HG02970 (cell line): ENCODE measurements around the gene PDIA6.

Experiments
- ATAC-seq: cut with Tn5 transposase; IDR thresholded peaks from one replicate; pipeline ENCODE4 v1.9.1; 2021; ENCODE audit warnings: mild to moderate bottlenecking, moderate library complexity, moderate number of reproducible peaks; ENCODE audit not compliant: unreplicated experiment, low FRiP score

PDIA6 gene, protein sequence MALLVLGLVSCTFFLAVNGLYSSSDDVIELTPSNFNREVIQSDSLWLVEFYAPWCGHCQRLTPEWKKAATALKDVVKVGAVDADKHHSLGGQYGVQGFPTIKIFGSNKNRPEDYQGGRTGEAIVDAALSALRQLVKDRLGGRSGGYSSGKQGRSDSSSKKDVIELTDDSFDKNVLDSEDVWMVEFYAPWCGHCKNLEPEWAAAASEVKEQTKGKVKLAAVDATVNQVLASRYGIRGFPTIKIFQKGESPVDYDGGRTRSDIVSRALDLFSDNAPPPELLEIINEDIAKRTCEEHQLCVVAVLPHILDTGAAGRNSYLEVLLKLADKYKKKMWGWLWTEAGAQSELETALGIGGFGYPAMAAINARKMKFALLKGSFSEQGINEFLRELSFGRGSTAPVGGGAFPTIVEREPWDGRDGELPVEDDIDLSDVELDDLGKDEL

DNA sequence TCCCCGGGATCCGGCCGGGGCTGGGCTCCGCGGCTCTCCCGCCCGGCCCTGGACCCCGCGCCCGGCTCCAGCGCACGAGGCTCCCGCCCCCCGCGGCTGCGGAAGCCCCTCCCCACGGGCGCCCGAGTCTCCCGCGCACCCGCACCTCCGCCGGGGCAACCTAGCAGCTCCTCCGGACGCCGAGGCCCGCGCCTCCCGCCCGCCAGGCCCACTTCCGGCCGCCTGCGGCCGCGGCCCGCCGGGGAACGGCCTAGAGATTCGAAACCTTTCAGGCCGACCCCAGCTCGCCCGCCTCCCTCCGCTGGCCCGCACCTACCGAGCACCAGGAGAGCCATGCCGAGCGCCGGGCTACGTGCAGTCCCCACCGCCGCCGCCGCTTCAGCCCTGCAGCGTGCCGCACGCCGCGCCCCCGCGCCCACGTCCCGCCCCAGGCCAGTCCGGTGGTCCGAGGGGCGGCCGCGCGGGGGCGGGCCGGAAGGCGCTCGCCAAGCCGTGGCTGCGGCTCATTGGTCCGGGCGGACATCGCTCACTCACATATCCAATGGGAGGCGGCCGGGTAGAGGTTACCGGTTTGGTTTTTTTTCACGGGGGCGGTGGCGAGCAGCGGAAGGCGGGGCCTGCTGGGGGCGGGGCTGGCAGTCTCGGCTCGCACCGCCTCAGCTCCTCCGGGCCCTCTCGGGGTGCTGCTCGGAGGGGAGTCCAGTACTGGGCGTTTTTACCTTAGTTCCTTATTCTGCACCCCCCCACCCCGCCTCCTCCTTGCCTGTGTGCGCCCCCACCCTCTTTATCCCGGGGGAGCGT lies at the start of gene PDIA6:
TSS of gene PDIA6 (minus strand) at position 424 of the 801 bp plus-strand sequence. CDS start at position 335, 89 bp downstream.
- peak; percentile 92 for ATAC-seq

DNA sequence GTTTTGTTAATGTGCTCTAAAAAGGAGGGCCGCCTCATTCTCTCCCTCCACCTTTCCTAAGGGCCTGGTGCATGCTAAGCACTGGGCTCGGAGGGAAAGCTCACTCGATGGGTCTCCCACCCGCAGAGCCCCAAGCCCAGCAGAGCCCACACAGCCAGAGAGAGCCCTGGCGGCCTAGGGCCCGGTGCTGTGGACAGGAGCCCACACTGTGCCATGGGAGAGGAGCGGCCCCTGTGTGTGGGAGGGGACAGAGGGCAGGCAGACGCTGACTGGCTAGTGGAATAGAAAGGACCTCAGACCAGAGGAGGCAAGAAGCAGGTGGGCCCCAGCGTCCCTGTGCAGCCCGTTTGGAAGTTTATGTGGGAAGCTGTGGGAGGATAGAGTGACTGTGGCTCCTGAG lies 49.7 kb upstream of the PDIA6 start:
- ATAC-seq, result no peak

DNA sequence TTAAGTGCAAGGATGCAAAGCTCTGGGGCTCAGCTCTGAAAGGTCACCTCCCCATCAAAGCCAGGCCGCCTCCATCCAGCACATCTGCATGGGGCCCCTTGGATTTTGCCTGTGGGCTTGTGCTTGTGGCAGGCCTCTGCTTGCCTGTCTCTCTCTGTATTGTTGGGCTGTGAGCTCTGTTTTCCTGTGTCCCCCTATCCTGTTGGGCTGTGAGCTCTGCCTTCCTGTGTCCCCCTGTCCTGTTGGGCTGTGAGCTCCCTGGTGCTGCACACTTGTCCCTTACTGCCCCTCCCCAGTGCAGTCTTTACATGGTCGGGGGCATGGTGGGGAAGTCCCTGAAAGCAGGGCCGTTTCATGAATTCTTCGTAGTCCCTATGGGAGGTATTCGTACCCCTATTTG lies 49.2 kb upstream of the PDIA6 start:
- ATAC-seq, result no peak

DNA sequence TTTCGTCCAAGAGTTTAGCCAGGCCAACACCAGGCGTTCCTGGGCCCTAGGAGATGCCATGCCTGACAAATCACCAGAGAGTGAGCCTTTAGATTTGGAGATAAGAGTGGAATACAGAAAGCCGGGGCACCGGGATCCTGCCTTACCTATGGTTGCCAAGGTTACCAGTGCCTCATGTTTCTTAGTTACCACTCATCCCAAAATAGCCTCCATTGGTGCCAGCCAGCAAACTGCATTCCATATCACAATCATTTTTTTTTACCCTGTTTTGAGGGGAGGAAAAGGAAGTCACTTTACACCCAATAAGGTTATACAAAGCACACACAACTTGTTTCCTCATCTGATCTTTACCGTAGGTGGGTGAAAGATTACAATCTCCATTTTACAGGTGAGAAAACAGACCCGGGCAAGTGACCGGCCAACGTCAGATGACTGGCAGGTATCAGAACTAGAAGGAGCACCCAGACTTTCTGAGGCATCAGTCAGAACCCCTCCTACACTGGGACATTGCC lies 48.3 kb upstream of the PDIA6 start:
- ATAC-seq, result no peak

DNA sequence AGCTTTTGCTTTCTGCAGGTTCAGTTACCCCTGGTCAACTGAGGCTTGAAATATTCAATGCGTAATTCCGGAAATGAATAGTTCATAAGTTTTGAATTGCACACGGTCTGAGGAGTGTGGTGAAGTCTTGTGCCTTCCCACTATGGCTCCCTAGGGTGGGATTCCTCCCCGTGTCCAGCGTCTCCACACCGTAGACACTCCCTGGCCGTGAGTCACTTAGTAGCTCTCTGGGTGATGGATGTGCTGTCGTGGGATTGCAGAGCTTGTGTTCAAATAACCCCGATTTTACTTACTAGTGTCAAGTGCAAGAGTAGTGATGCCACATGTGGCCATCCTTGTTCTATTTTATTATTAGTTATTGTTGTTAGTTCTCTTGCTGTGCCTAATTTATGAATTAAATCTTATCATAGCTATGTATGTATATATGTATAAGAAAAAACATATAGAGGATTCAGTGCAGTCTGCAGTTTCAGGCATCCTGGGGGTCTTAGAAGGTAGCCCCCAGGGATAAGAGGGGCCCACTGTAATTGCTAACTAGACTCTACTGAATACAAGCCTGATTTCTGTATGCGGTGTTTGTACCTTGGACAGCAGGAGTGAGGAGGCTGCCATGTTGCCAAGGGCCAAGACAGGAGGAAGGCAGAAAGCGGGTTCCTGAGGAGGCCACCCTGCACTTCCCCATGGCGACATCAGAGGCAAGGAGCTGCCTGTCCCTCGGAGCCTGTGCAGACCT lies 47.7 kb upstream of the PDIA6 start:
- ATAC-seq, result no peak

DNA sequence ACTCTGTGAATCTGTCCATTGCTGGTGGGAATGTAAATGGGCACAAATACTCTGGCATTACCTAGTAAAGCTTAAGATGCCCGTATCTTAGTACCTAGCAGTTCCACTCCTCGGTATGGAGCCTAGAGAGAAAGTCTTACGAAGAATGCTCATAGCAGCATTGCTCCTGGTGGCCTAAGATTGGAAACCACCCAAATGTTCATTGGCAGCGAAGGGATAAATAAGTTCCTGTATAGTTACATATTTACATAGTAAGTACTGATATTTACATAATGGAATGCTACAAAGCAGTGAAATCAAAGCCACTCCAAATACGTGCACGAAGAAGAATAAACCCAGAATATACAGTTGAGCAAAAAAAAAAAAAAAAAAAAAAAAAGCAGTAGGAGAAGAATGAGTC lies 46.7 kb upstream of the PDIA6 start:
- no peak for ATAC-seq

DNA sequence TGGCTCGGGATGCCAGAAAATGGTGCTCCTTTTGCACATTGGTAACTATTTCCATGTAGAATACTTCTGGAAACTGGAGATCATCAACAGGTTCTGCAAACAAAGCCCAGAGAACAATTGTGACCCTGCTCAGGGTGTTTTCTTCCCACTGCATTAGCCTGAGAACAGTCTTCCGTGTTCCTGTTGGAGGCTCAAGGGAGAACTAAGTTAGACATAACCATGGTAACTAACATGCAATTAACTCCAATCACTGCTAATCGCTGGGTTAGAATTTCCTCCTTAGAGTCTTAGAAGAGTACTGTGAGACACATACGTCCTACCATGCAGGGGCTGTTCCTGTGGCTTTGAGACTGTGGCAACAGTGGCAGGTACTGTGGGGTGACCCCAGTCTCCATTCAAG lies 36.0 kb upstream of the PDIA6 start:
- ATAC-seq, result no peak

DNA sequence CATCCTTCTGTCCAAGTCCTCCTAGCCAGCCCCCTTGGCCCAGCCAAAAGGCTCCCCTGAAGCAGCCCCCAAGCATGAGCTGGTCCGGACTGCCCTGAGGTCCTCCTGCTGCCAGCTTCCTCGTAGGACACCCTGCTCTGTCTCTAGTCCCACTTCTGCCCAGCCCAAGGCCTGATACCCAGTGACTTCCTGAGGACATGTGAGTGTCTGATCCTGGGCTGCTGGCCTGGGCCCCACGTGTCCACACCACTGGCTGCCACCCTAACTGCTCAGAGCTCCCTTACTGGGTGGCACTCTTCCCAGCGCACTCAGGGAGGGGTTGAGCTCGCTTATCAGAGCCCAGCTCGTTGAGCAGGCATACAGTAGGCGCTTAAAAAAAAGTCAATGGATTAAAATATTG lies 34.4 kb upstream of the PDIA6 start:
- no peak for ATAC-seq

DNA sequence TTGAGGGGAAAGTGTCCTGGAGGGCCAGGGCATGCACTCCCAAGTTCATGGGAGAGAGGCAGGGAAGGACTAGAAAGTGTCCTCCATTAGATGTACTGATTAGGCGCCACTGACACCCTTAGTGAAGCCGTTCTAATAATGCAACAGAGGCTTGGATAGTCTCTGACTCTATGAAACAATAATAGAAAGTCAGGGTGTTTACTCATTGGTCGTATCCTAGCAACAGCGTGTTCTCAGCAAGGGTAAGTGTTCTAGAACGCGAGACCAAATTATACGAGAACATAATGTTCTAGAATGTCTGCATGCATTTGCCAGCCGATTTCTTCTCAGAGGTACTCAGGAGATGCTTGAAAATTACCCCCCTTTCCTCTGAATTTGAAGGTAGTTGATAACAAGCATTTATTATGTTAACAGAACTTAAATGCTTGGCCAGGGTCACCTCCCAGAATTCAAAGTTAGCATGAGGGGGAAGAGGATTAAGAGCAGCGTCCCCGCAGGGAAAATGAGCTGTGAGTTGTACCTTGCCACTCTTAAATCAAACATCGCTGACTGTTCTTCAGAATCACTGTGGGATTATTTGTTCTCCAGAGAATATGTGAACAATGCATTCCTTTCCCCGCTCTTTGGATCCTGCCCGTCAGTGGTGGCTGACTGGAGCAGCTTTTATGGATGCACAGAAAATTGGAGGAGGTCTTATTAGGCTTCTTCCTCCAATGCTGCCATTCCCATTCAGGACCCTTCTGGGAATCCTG lies 33.7 kb upstream of the PDIA6 start:
- ATAC-seq, result no peak

DNA sequence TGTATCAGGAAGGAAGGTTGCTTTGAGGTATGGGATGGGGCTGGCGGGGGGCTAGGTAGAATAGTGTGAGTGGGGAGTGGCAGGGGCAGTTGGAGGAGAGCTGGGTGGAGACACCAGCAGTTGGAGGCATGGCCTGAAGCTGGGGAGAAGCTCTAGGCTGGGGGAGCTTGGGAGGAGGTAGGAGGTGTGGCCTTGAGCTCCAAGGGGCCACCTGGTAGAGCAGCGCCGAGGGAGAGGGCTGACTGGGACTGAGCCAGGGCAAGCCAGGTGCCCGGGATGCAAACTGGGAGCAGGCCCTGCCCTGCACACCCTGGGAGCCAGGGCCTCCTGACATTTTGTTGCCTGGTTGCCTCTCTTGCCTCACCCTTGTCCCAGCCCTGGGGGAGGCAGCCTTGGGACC lies 33.1 kb upstream of the PDIA6 start:
- no peak for ATAC-seq

DNA sequence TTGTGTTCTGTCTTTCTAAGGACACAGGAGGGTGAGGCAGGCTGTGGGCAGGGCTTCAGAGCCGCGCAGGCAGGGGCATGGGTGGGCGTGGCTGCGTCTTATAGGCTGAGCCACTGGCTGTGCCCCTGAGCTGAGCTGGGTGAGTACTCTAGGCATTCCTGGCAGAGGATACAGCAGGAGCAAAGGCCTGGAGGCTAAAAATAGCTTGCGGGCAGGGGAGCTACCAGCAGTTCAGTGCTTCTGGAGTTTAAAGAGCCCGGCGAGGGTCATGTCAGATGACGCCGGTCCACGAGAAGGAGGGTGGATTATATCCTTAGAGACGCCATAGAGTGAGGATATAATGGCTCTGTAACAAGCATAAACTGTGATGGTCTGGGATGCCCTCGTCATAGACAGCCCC lies 31.5 kb upstream of the PDIA6 start:
- ATAC-seq, result no peak

DNA sequence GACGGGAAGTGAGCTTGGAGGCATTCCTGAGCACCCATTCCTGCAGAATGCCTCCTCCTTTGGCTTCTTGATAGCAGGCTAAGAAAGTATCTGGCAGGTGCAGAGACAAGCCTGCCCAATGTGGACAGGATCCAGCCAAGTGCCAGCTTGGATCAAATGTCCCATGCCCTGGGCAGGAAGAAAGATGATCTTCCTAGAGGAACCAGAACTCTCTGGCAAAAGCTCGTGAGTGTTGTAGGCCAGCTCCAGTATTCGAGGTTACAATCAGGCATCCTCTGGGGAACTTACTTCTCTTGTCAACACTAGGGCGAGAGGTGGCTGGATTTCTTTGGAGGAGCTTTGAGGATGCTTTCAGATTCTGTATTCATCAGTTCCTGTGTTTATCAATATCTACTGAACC lies 29.9 kb upstream of the PDIA6 start:
- ATAC-seq, result no peak

DNA sequence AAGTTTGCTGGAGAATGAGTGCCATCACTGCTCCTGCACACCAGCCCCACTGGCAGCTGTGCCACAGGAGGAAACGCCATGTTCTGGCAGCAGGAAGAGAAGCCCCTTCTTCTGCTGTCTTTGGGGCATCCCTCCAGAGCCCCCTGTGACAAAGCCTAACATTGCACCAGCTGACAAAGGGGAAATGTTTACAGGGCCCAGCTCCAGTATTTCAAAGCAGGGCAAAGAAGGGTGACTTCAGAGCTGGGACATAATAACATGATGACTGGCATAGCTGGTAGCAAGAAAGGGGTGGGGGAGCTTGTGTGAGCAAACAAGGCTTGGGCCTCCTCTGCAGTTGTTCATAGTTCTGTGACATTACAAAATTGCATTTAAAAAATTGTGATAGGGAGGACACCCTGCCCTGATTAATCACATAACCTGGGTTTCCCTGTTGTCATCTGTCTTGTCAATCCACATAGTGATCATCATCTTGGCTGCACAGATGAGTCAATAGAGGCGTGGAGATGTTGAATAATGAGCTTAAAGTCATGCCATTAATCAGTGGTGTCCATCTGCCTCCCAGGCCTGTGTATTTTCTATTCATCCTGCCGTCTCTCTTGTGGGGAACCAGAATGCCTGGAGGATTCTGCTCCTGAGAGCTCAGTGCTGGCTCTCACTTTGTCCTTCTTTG lies 29.1 kb upstream of the PDIA6 start:
- no peak for ATAC-seq

DNA sequence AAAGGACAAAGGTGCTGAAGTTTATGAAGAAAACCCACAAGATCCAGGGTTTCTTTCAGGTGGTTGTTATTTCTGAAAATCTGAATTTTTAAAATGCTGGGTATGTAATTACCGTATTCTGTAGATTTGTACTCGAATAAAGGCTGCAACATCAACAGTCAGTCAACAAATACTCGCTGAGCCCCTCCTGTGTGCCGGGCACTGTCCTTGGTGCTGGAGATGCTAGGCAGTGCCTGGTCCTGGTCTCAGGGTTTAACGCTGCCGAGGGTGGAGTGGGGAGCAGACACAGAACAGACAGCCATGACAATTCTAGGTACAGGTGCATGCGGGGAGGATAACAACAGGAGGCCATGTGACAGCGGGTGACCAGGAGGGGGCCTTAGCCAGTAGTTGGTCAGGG lies 27.2 kb upstream of the PDIA6 start:
- no peak for ATAC-seq

DNA sequence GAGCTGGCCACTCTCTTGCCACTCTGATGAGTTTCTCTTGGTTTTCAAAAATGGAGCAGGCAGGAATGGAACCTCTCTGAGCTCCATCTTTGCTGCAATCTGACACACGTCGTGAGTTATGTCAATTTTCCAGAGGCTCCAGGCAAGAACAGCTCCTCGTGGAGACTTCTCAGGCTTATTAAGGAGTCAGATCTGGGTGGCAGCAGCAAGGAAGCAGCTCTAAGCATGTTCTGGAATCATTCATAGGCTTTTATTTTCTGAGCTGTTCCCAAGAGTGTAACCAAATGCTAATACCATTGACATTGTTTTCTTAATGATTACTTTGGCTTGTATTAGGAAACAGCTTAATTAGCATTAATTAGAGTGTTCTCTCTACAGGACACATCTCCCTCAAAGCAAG lies 26.1 kb upstream of the PDIA6 start:
- ATAC-seq, result no peak

DNA sequence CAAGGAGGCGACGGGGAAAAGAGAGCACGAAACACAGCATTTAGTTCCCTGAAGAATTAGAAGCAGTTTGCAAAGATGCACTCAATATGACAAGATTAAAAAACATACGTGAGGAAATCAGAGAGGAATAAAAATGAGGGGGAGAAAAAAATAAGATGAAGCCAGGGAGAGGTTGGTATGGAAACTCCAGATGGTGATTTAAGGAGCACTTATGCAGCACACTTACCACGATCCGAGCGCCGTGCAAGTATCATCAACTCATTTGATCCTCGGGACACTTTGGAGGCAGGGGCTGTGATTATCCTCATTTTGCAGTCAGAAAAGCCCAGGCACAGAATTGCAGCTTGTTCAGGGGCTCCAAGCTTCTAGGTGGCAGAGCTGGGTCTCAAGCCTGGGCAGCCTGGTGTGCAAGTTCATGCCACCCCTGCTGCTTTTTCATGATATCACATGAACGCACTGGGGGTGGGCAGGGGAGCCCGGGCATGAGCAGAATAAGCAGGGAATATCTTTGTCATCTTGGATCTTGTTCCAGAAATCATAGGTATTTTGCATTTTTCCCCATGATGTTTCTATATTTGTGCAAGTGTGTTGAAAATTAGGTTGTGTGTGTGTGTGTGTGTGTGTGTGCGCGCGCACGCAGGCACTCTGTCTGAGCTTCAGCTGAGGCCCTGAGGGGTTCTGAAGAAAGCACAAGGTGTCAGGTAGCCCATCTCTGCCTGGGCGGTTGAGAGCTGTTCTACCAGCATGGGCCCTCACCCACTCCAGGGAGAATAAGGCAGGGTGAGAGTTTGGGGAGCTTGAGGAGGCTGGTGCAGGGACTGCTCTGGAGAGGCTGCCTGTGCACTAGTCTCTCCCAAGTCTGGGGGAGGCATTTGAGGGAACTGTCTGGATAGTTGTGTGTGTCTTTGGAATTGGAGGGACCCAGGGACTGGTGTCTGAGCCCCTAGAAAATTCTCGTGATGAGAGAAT lies 25.0 kb upstream of the PDIA6 start:
- no peak for ATAC-seq

DNA sequence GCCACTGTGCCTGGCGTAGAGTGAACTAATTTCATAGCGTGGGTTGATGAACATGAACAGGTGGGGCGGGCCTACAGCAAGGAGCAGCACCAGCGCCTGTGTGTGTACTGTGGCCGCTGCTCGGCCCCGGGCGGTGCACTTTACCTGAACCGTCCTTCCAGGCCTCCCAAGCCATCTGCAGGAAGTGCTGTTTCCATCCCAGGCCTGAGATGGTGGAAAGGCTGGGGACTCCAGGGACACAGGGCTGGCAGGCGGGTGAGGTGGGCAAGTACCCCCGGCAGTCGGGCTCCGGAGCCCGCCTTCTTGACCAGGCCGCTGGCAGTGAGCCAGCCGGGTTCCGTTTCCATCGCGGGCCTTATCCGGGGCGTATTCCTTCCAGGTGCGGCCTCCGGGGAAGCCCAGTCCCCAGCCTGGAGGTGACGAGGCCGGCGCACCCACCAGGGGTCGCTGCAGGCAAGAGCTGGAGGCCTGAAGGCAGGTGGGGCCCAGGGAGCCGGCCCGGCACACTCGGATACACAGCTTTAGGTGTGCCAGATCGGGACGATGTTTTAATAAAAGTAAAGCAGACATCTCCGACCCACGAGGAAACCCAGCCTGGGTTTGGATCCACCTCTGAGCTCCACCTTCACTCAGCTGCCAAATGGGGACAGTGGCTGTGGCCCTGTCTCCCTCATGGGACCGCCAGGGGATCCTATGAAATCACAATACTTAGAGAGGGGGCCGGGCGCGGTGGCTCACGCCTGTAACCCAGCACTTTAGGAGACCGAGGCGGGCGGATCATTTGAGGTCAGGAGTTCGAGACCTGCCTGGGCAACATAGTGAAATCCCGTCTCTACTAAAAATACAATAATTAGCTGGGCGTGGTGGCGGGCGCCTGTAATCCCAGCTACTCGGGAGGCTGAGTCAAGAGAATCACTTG lies 22.7 kb upstream of the PDIA6 start:
- ATAC-seq, result peak; percentile 46
